Heart left ventricle (tissue), 16 donors: ENCODE results near the gene NPHP4. TPM values are rescaled to one million over a fixed set of nuclear protein-coding genes. Genes with fewer than 3 reads are reported as not detected.

Source experiments
- ATAC-seq, 4 donors: fragments of 200-7000 bp; cut with Tn5 transposase; one replicate each; pipeline ENCODE4 v1.9.1; 2020 to 2022; ENCODE audit warnings: moderate library complexity in 4 of 4, mild to moderate bottlenecking in 3 of 4, moderate number of reproducible peaks in 1 of 4
- DNase-seq, 5 donors: peaks; one replicate each; pipeline ENCODE4 v3.0.0-alpha.2; 2020
- H3K27ac ChIP-seq, 12 donors: fragments of 200-600 bp; sonication (generic) in 4 of 12; one replicate each; pipeline versions ENCODE4 v1.5.0 to v1.8.0; 2016 to 2022; ENCODE audit warnings: mild to moderate bottlenecking in 2 of 12
- H3K27me3 ChIP-seq, 9 donors: fragments of 200-600 bp; sonication (generic) in 2 of 9; one replicate each; pipeline versions ENCODE4 v1.5.1 to v1.8.0; 2016 to 2022; ENCODE audit warnings: mild to moderate bottlenecking in 3 of 9
- H3K36me3 ChIP-seq, 9 donors: fragments of 200-600 bp; sonication (generic) in 2 of 9; one replicate each; pipeline versions ENCODE4 v1.5.0 to v1.8.0; 2018 to 2022; ENCODE audit warnings: mild to moderate bottlenecking in 2 of 9
- H3K4me1 ChIP-seq, 12 donors: fragments of 200-600 bp; sonication (generic) in 4 of 12; one replicate each; pipeline versions ENCODE4 v1.5.0 to v1.8.0; 2016 to 2022; ENCODE audit warnings: mild to moderate bottlenecking in 3 of 12
- H3K4me3 ChIP-seq, 12 donors: fragments of 200-600 bp; sonication (generic) in 4 of 12; one replicate each; pipeline versions ENCODE4 v1.5.0 to v1.8.0; 2017 to 2022; ENCODE audit warnings: mild to moderate bottlenecking in 9 of 12, moderate library complexity in 4 of 12
- H3K9me3 ChIP-seq, 12 donors: fragments of 200-600 bp; sonication (generic) in 4 of 12; one replicate each; pipeline versions ENCODE4 v1.5.0 to v1.8.0; 2016 to 2022; ENCODE audit warnings: mild to moderate bottlenecking in 1 of 12
- CTCF ChIP-seq, 12 donors: fragments of 200-600 bp; sonication (generic) in 4 of 12; IDR thresholded peaks; one replicate each; pipeline versions ENCODE4 v1.5.0 to v1.8.0; 2018 to 2022; ENCODE audit warnings: antibody characterized with exemption in 12 of 12, mild to moderate bottlenecking in 5 of 12
- POLR2A ChIP-seq, 2 donors: fragments of 450-650 bp; IDR thresholded peaks; one replicate each; pipeline ENCODE4 v1.6.1; 2017; ENCODE audit warnings: antibody characterized with exemption in 2 of 2, mild to moderate bottlenecking in 2 of 2, moderate library complexity in 2 of 2
- WGBS, 4 donors: extraction: QIAGEN DNeasy Blood & Tissue Kit in 2 of 4; methylation state at CpG; one replicate each; pipeline versions ENCODE4 v1.1.5 to v1.1.7; 2013 to 2018; 5-methylcytosine and 5-hydroxymethylcytosine counted together
- intact Hi-C, 10 donors: fragments of 100-400 bp; cut with DNase I; formaldehyde crosslinking; loops; one replicate each; pipeline versions ENCODE4 v1.11.1 to v1.14.2; 2022
- polyA plus RNA-seq, 2 donors: library from polyadenylated mRNA; stranded (reverse); fragments of 200-250 nt; gene quantifications; one replicate each; pipeline ENCODE4 v1.2.3, GENCODE V29; 2013
- total RNA-seq, 9 donors: library from RNA; depleted of rRNA in 2 of 9; stranded (reverse); fragments of >200 nt in 2 of 9; fragmentation: NEBNext Ultra II Directional in 3 of 9; extraction: Animal tissue kit (Norgen Biotek cat#: 25700) in 3 of 9; gene quantifications; one replicate each; pipeline versions ENCODE4 v1.1.0 to v1.2.4, GENCODE V29; 2016 to 2023
- donor health status: ischemic (EF 13 %, LVEDD 7.1; RV severe dilation, severe dysfunction).
- donor health status: healthy with polysubstance abuse.
- donor health status: DM: no; HTN: yes; CAD: no.
- donor health status: DM: no; HTN: no; CAD: no.
- donor health status: ischemic (EF 25% LVEDD 6.9; RV normal size, moderate dysfunction).
- donor health status: ischemic (EF 25% LVEDD 5.7; RV mildly dilated, moderate dysfunction).
- donor health status: healthy.
- donor health status: DM: yes; HTN: yes; CAD: no.
- donor health status: ischemic (EF 35%, LVEDD 5.7; RV mildly dilated, moderate dysfunction).
- donor health status: nonischemic (EF 11% LVEDD 7.7; RV severe dilation, severe dysfunction).
- donor health status: DM: yes; HTN: yes; CAD: no.
- donor health status: PGD.
- donor health status: ischemic (EF 29% LVEDD 5.4; RV normal size, mild dysfunction).
- donor health status: nonischemic (EF 23%, LVEDD 6.1; RV moderate dilation, normal function).

Gene NPHP4
- total and polyA plus RNA-seq, 11 donors: 2.1 to 6.3 (median 3.1) TPM

- TF ChIP-seq POLR2A (IDR thresholded peaks at IDR 0.05) (no peak), CTCF (IDR thresholded peaks at IDR 0.05) (no peak)
- H3K4me1 ChIP-seq: no peaks in the 10 kb centered on the region
- intact Hi-C loops: no loop called here
- H3K9me3 ChIP-seq: peaks cover 0 to 3% (median 0%) of the 10 kb centered on the region in 12 donors
- no peak overlapping the region for H3K27ac ChIP-seq
- peaks cover 0 to 17% (median 0%) of the 10 kb centered on the region in 9 donors for H3K36me3 ChIP-seq
- WGBS, 4 donors: 87 to 95% (median 94%) methylated on average over 8 of the region's 8 CpGs
- H3K4me3 ChIP-seq: no peak overlapping the region
- ATAC-seq: no peak
- no peaks in the 10 kb centered on the region for H3K27me3 ChIP-seq
- peak in 1 of 5 donors; percentile 11 for DNase-seq
Measured at GRCh38 chr1:5891137-5891536, 101.1 kb downstream of the NPHP4 start.

- peak overlapping the region in 1 of 12 donors; percentile 22 for H3K27ac ChIP-seq
- peaks cover 0 to 3% (median 0%) of the 10 kb centered on the region in 12 donors for H3K9me3 ChIP-seq
- H3K36me3 ChIP-seq: peaks cover 0 to 22% (median 0%) of the 10 kb centered on the region in 9 donors
- intact Hi-C loops: no loop called here
- DNase-seq: peak in 1 of 5 donors; percentile 36
- 86 to 93% (median 88%) methylated on average over 22 of the region's 22 CpGs for WGBS, 4 donors
- ATAC-seq: no peak
- H3K27me3 ChIP-seq: no peaks in the 10 kb centered on the region
- no peaks in the 10 kb centered on the region for H3K4me1 ChIP-seq
- no peak overlapping the region for H3K4me3 ChIP-seq
- TF ChIP-seq POLR2A (IDR thresholded peaks at IDR 0.05): no peak
- no peak for TF ChIP-seq CTCF (IDR thresholded peaks at IDR 0.05)
Measured at GRCh38 chr1:5890346-5891106, 101.7 kb downstream of the NPHP4 start.

GRCh38 chr1:5889901-5890300, 102.3 kb downstream of the NPHP4 start:
- DNase-seq (peak in 4 of 5 donors; percentile 20 to 51 (median 38)), ATAC-seq (peak in 2 of 4 donors; percentile 36 to 45)
- Histone ChIP-seq H3K27ac (peak overlapping the region in 4 of 12 donors; percentile 22 to 54 (median 52)), H3K4me1 (no peaks in the 10 kb centered on the region), H3K9me3 (peaks cover 0 to 3% (median 0%) of the 10 kb centered on the region in 12 donors), H3K27me3 (no peaks in the 10 kb centered on the region), H3K4me3 (no peak overlapping the region), H3K36me3 (peaks cover 0 to 24% (median 0%) of the 10 kb centered on the region in 9 donors)
- 64 to 74% (median 69%) methylated on average over 12 of the region's 12 CpGs for WGBS, 4 donors
- intact Hi-C loops: no loop called here
- no peak for TF ChIP-seq CTCF (IDR thresholded peaks at IDR 0.05)
- no peak for TF ChIP-seq POLR2A (IDR thresholded peaks at IDR 0.05)

- peaks cover 0 to under 1% (median 0%) of the 10 kb centered on the region in 12 donors for H3K9me3 ChIP-seq
- H3K27ac ChIP-seq: peak overlapping the region in 4 of 12 donors; percentile 22 to 54 (median 52)
- intact Hi-C loops: no loop called here
- H3K36me3 ChIP-seq: peaks cover 0 to 24% (median 0%) of the 10 kb centered on the region in 9 donors
- DNase-seq (peak in 2 of 5 donors; percentile 22 to 59), ATAC-seq (peak in 1 of 4 donors; percentile 34)
- no peak for TF ChIP-seq CTCF (IDR thresholded peaks at IDR 0.05)
- no peak for TF ChIP-seq POLR2A (IDR thresholded peaks at IDR 0.05)
- no peaks in the 10 kb centered on the region for H3K4me1 ChIP-seq
- H3K4me3 ChIP-seq: no peak overlapping the region
- H3K27me3 ChIP-seq: no peaks in the 10 kb centered on the region
- 86 to 95% (median 91%) methylated on average over 10 to 12 of the region's 12 CpGs for WGBS, 4 donors
Measured at GRCh38 chr1:5889462-5889861, 102.8 kb downstream of the NPHP4 start.
